Esophagus squamous epithelium (tissue), 4 donors: Measurements from ENCODE around the gene FAM177B.

Experiments used
- POLR2A ChIP-seq, 4 donors: fragments of 450-650 bp; IDR thresholded peaks; one replicate each; pipeline ENCODE4 v1.6.1; 2017; ENCODE audit warnings: antibody characterized with exemption in 4 of 4, mild to moderate bottlenecking in 4 of 4, moderate library complexity in 3 of 4
- TF ChIP-seq, protein P1 (sequence below), 6 experiments: fragments of 450-650 bp in 4 of 6; fragments of 200-600 bp in 2 of 6; sonication (generic) in 2 of 6; IDR thresholded peaks; one replicate each; pipeline ENCODE4 v1.5.1; 2016 to 2019; ENCODE audit warnings: antibody characterized with exemption in 6 of 6, mild to moderate bottlenecking in 4 of 6, moderate library complexity in 4 of 6

- TF ChIP-seq, protein P1, sequence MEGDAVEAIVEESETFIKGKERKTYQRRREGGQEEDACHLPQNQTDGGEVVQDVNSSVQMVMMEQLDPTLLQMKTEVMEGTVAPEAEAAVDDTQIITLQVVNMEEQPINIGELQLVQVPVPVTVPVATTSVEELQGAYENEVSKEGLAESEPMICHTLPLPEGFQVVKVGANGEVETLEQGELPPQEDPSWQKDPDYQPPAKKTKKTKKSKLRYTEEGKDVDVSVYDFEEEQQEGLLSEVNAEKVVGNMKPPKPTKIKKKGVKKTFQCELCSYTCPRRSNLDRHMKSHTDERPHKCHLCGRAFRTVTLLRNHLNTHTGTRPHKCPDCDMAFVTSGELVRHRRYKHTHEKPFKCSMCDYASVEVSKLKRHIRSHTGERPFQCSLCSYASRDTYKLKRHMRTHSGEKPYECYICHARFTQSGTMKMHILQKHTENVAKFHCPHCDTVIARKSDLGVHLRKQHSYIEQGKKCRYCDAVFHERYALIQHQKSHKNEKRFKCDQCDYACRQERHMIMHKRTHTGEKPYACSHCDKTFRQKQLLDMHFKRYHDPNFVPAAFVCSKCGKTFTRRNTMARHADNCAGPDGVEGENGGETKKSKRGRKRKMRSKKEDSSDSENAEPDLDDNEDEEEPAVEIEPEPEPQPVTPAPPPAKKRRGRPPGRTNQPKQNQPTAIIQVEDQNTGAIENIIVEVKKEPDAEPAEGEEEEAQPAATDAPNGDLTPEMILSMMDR (IDR thresholded peaks at IDR 0.05) = no peak
- no peak for TF ChIP-seq POLR2A (IDR thresholded peaks at IDR 0.05)
Observed at GRCh38 chr1:222759451-222760035, 22.5 kb downstream of the FAM177B start.
